ENCODE measurements around the gene RBM19. TPM values are rescaled to one million over a fixed set of nuclear protein-coding genes. Genes with fewer than 3 reads are reported as not detected.

RBM19 gene
- total RNA-seq, 1 experiment from 2014 or later = 35.7 TPM

GRCh38 chr12:113954547-113954946, 11.6 kb downstream of the RBM19 start:
- POLR2A ChIA-PET = no interaction called here
- Mint-ChIP-seq H3K27ac (ENCODE audit: unreplicated experiment) (no peak overlapping the region), H3K4me3 (ENCODE audit: unreplicated experiment) (no peak overlapping the region), H3K36me3 (ENCODE audit: insufficient read depth, unreplicated experiment) (peaks cover 32% of the 10 kb centered on the region), H3K4me1 (ENCODE audit: low read depth, unreplicated experiment) (no peaks in the 10 kb centered on the region), H3K9me3 (ENCODE audit: unreplicated experiment) (no peaks in the 10 kb centered on the region), H3K27me3 (ENCODE audit: insufficient read depth, unreplicated experiment) (no peaks in the 10 kb centered on the region)
- Histone ChIP-seq H3K4me3 (ENCODE audit: low read depth, low read length) (no peak overlapping the region), H3K27me3 (replicated peaks; ENCODE audit: control insufficient read depth, insufficient read depth, low read length) (no peaks in the 10 kb centered on the region), H3K36me3 (ENCODE audit: control insufficient read depth, insufficient read depth, low read length) (peaks cover 3% of the 10 kb centered on the region), H3K9me3 (no peaks in the 10 kb centered on the region), H3K4me1 (no peaks in the 10 kb centered on the region)
- no TSS peak for BruUV-seq (replicated peaks)
- TF ChIP-seq CTCF (IDR thresholded peaks at IDR 0.05; ENCODE audit: insufficient read depth in 1 of 2, low read depth in 1 of 2, low read length in 1 of 2, severe bottlenecking in 1 of 2, unreplicated experiment in 1 of 2) = no peak
- DNase-seq = no peak
- CTCF ChIA-PET = interaction anchor here (0.7 kb wide), 1 partner anchor 8 kb away, joined by 3 read pairs; no protein-coding TSS in a partner anchor
- intact Hi-C loops (cut with micrococcal nuclease; ENCODE audit: unreplicated experiment) = no loop called here

- H3K9me3 Mint-ChIP-seq (ENCODE audit: unreplicated experiment) = no peaks in the 10 kb centered on the region
- peaks cover 5% of the 10 kb centered on the region for H3K36me3 ChIP-seq (ENCODE audit: control insufficient read depth, insufficient read depth, low read length)
- CTCF ChIA-PET = no interaction called here
- DNase-seq = no peak
- no peaks in the 10 kb centered on the region for H3K4me1 ChIP-seq
- H3K4me3 ChIP-seq (ENCODE audit: low read depth, low read length) = no peak overlapping the region
- no peak overlapping the region for H3K4me3 Mint-ChIP-seq (ENCODE audit: unreplicated experiment)
- H3K9me3 ChIP-seq = no peaks in the 10 kb centered on the region
- intact Hi-C loops (cut with micrococcal nuclease; ENCODE audit: unreplicated experiment) = no loop called here
- no peak overlapping the region for H3K27ac Mint-ChIP-seq (ENCODE audit: unreplicated experiment)
- H3K27me3 ChIP-seq (replicated peaks; ENCODE audit: control insufficient read depth, insufficient read depth, low read length) = no peaks in the 10 kb centered on the region
- POLR2A ChIA-PET = no interaction called here
- peaks cover 18% of the 10 kb centered on the region for H3K36me3 Mint-ChIP-seq (ENCODE audit: insufficient read depth, unreplicated experiment)
- H3K4me1 Mint-ChIP-seq (ENCODE audit: low read depth, unreplicated experiment) = no peaks in the 10 kb centered on the region
- no peak for TF ChIP-seq CTCF (IDR thresholded peaks at IDR 0.05; ENCODE audit: insufficient read depth in 1 of 2, low read depth in 1 of 2, low read length in 1 of 2, severe bottlenecking in 1 of 2, unreplicated experiment in 1 of 2)
- no peaks in the 10 kb centered on the region for H3K27me3 Mint-ChIP-seq (ENCODE audit: insufficient read depth, unreplicated experiment)
- no TSS peak for BruUV-seq (replicated peaks)
These were observed 15.3 kb downstream of the RBM19 start for GRCh38 chr12:113950873-113951272.

GRCh38 chr12:113949321-113950305, 16.5 kb downstream of the RBM19 start:
- Histone ChIP-seq H3K4me1 (no peaks in the 10 kb centered on the region), H3K9me3 (no peaks in the 10 kb centered on the region), H3K27me3 (replicated peaks; ENCODE audit: control insufficient read depth, insufficient read depth, low read length) (no peaks in the 10 kb centered on the region), H3K4me3 (ENCODE audit: low read depth, low read length) (no peak overlapping the region), H3K36me3 (ENCODE audit: control insufficient read depth, insufficient read depth, low read length) (peaks cover 2% of the 10 kb centered on the region)
- Mint-ChIP-seq H3K27ac (ENCODE audit: unreplicated experiment) (no peak overlapping the region), H3K4me1 (ENCODE audit: low read depth, unreplicated experiment) (no peaks in the 10 kb centered on the region), H3K9me3 (ENCODE audit: unreplicated experiment) (no peaks in the 10 kb centered on the region), H3K27me3 (ENCODE audit: insufficient read depth, unreplicated experiment) (no peaks in the 10 kb centered on the region), H3K4me3 (ENCODE audit: unreplicated experiment) (no peak overlapping the region), H3K36me3 (ENCODE audit: insufficient read depth, unreplicated experiment) (peaks cover 18% of the 10 kb centered on the region)
- TF ChIP-seq CTCF (IDR thresholded peaks at IDR 0.05; ENCODE audit: insufficient read depth in 1 of 2, low read depth in 1 of 2, low read length in 1 of 2, severe bottlenecking in 1 of 2, unreplicated experiment in 1 of 2) = no peak
- no TSS peak for BruUV-seq (replicated peaks)
- DNase-seq = no peak
- intact Hi-C loops (cut with micrococcal nuclease; ENCODE audit: unreplicated experiment) = no loop called here
- CTCF ChIA-PET = no interaction called here
- POLR2A ChIA-PET = no interaction called here

All from Caco-2 (cell line).